K562 (cell line): Measurements from ENCODE around the gene GAPDH.

Experiments
- EGR1 ChIP-seq: fragments of 450-650 bp; conservative IDR thresholded peaks from 2 replicates; pipeline ENCODE4 v1.6.1; 2017; ENCODE audit warnings: mild to moderate bottlenecking
- GTF2F1 ChIP-seq: IDR thresholded peaks from 2 replicates; pipeline ENCODE4 v1.6.1; 2011; ENCODE audit warnings: low read depth, low read length, improper control_type of control experiment
- MAFG ChIP-seq: fragments of 450-650 bp; conservative IDR thresholded peaks from 2 replicates; pipeline ENCODE4 v1.6.1; 2016; ENCODE audit warnings: missing genetic modification characterization, missing compliant biosample characterization
- NFIC ChIP-seq: fragments of 450-650 bp; IDR thresholded peaks from 2 replicates; pipeline ENCODE4 v1.6.1; 2017; ENCODE audit warnings: mild to moderate bottlenecking, inconsistent platforms
- NUFIP1 ChIP-seq: fragments of 450-650 bp; IDR thresholded peaks from 2 replicates; pipeline ENCODE4 v1.6.1; 2018; ENCODE audit not compliant: partially characterized antibody
- SPI1 ChIP-seq: IDR thresholded peaks from 2 replicates; pipeline ENCODE4 v1.6.1; 2011; ENCODE audit warnings: low read depth, low read length, control low read depth, borderline replicate concordance
- TCF7 ChIP-seq: sonication (generic); IDR thresholded peaks from 2 replicates; pipeline ENCODE4 v1.6.1; 2016; ENCODE audit warnings: antibody characterized with exemption, borderline replicate concordance
- TFAP4 ChIP-seq: sonication (generic); formaldehyde crosslinking; IDR thresholded peaks from 2 replicates; pipeline ENCODE4 v1.8.0; 2022; ENCODE audit warnings: missing genetic modification reagents, mild to moderate bottlenecking, moderate library complexity, borderline replicate concordance
- TFE3 ChIP-seq: fragments of 450-650 bp; formaldehyde crosslinking; IDR thresholded peaks from 2 replicates; pipeline ENCODE4 v1.4.0; 2020; ENCODE audit warnings: mild to moderate bottlenecking, mixed read lengths
- THRB ChIP-seq: fragments of 450-650 bp; formaldehyde crosslinking; conservative IDR thresholded peaks from 2 replicates; pipeline ENCODE4 v1.4.0; 2022; ENCODE audit warnings: mild to moderate bottlenecking, missing genetic modification characterization
- USF1 ChIP-seq: sonication (generic); formaldehyde crosslinking; IDR thresholded peaks from 2 replicates; pipeline ENCODE4 v1.9.0; 2022; ENCODE audit warnings: mild to moderate bottlenecking, missing genetic modification reagents
- ZC3H11A ChIP-seq: IDR thresholded peaks from 2 replicates; pipeline ENCODE4 v1.6.1; 2012; ENCODE audit warnings: low read depth, low read length, improper control_type of control experiment
- ZNF197 ChIP-seq: fragments of 200-800 bp; sonication (Bioruptor generic); IDR thresholded peaks from 2 replicates; pipeline ENCODE4 v1.6.1; 2016; ENCODE audit warnings: low read depth, missing genetic modification characterization, missing compliant biosample characterization

- TF ChIP-seq GTF2F1, result no peak
- no peak for TF ChIP-seq ZC3H11A
- TF ChIP-seq TFE3 (CRISPR knock-in tag), result no peak
- no peak for TF ChIP-seq ZNF197 (CRISPR knock-in tag)
- TF ChIP-seq USF1 (CRISPR knock-in tag), result no peak
- TF ChIP-seq NUFIP1, result no peak
- TF ChIP-seq NFIC, result no peak
- no peak for TF ChIP-seq THRB (CRISPR knock-in tag)
- TF ChIP-seq MAFG (tag), result no peak
- no peak for TF ChIP-seq EGR1
- TF ChIP-seq TCF7, result no peak
- TF ChIP-seq TFAP4, result no peak
- no peak for TF ChIP-seq SPI1
These were observed 7.4 kb upstream of the GAPDH start for GRCh38 chr12:6526766-6527525.
